Fibroblast of lung (primary cell): ENCODE data around the gene NOX3.

Experiments
- CTCF ChIP-seq, 2 donors: IDR thresholded peaks in 1 of 2; conservative IDR thresholded peaks in 1 of 2; 1 replicate in 1 of 2; 2 replicates in 1 of 2; pipeline ENCODE4 v1.5.1; 2011 to 2012; ENCODE audit warnings: low read length in 2 of 2, control low read depth in 1 of 2, inconsistent platforms in 1 of 2, low read depth in 1 of 2, mild to moderate bottlenecking in 1 of 2
- EZH2 ChIP-seq: IDR thresholded peaks from 2 replicates; pipeline ENCODE4 v1.5.1; 2012; ENCODE audit warnings: low read length, control low read depth, mild to moderate bottlenecking; ENCODE audit errors: missing control alignments

DNA sequence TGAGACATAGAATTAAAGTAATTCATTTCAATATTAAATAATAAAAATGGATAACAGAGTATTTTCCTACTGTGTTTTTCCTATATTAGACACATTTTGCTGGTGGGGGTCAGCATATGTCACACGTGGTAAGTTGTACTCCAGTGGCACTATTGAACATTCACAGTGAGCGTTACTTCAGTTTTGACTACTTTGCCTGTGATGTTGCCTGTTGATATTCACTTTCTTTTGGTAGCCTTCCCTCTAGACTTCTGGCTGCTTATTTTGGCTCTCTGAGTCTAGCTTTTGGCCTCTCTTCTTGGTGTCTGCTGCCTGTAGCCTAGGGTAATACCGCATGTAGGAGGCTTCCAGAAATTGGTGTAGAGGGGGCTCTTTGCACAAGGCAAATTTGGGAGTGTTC lies 76.9 kb downstream of the NOX3 start:
- TF ChIP-seq CTCF (conservative IDR thresholded peaks at IDR 0.05 in 1 of 2, IDR thresholded peaks at IDR 0.05 in 1 of 2; ENCODE audit: low read depth in 1 of 2, low read length in 2 of 2) (no peak), EZH2 (no peak)
